Upper lobe of left lung (tissue), 4 donors: ENCODE data around the gene LYL1.

ENCODE experiments used
- EP300 ChIP-seq, 4 donors: sonication (generic); formaldehyde crosslinking; IDR thresholded peaks; one replicate each; pipeline ENCODE4 v1.5.1; 2017; ENCODE audit warnings: antibody characterized with exemption in 4 of 4, control low read depth in 2 of 4
- POLR2A ChIP-seq, 4 donors: fragments of 450-650 bp; IDR thresholded peaks; one replicate each; pipeline ENCODE4 v1.5.1; 2016 to 2017; ENCODE audit warnings: antibody characterized with exemption in 4 of 4, mild to moderate bottlenecking in 2 of 4
- TF ChIP-seq, protein P1 (sequence below), 6 experiments: fragments of 450-650 bp in 4 of 6; fragments of 200-600 bp in 2 of 6; sonication (generic) in 2 of 6; IDR thresholded peaks; one replicate each; pipeline ENCODE4 v1.5.1; 2016 to 2019; ENCODE audit warnings: antibody characterized with exemption in 6 of 6

DNA sequence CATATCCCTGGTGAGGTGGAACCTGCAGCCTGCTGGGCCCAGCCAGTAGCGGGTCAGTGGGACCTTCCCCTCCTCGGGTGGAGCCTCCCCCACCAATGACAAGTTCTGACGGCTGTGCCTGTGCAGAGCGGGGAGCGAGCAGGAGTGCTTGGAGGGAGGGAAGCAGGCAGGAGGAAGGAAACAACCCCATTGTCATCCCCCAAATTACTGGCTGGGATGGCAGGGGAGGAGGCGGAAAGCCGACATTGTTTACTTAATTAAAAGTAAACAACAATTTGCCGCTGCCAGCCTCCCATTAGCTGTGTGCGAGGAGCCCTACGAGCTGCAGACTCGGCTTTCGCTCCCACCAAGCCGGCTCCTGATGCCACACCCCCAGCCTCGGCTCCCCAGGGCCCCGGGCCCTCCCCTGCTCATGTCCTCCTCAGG is 45.5 kb downstream of the LYL1 start:
- TF ChIP-seq, protein P1, sequence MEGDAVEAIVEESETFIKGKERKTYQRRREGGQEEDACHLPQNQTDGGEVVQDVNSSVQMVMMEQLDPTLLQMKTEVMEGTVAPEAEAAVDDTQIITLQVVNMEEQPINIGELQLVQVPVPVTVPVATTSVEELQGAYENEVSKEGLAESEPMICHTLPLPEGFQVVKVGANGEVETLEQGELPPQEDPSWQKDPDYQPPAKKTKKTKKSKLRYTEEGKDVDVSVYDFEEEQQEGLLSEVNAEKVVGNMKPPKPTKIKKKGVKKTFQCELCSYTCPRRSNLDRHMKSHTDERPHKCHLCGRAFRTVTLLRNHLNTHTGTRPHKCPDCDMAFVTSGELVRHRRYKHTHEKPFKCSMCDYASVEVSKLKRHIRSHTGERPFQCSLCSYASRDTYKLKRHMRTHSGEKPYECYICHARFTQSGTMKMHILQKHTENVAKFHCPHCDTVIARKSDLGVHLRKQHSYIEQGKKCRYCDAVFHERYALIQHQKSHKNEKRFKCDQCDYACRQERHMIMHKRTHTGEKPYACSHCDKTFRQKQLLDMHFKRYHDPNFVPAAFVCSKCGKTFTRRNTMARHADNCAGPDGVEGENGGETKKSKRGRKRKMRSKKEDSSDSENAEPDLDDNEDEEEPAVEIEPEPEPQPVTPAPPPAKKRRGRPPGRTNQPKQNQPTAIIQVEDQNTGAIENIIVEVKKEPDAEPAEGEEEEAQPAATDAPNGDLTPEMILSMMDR (IDR thresholded peaks at IDR 0.05) = no peak
- TF ChIP-seq POLR2A (IDR thresholded peaks at IDR 0.05) (no peak), EP300 (IDR thresholded peaks at IDR 0.05) (no peak)
